ENCODE data around the gene SPOCK3.
"Not testable (repeated sequence)": the region's sequence is repeated elsewhere in the genome, so short reads cannot be mapped to it uniquely, and the experiment has no call there.

Gene SPOCK3

GRCh38 chr4:166839615-166840251 lies 394.6 kb downstream of the SPOCK3 start:
- FAIRE-seq (peak; percentile 58), DNase-seq (ENCODE audit: extremely low spot score, insufficient read length, low read depth) (peak; percentile 4)

DNA sequence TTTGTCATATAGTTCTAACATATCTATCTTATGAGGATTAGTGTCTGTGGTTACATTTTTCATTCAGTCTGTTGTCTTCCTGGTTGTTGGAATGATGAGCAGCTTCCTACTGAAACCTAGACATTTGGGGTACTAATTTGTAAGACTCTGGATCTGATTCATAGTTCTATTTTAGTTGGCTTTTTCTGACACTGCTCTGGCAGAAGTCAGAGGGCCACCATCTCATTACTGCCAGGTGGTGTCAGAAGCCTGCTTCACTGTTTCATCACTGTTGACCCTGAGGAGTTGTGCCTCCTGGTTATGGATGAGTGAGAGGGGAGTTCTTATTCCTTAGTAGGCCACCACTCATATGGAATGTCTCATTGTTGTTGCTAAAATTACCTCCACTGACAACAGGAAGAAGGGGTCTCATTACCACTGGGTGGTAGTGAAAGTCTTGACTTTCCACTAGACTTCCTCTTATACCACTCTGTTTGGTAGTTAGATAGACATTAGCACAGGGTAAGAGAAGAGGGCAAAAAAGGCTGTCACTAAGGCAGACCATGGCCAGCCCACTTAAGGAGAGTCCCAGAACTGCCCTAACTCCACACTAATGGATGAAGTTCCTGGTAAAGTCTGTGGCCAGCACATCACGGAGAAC lies 395.2 kb downstream of the SPOCK3 start:
- DNase-seq (ENCODE audit: extremely low spot score, insufficient read length, low read depth) = no peak
- peak; percentile 65 for FAIRE-seq

DNA sequence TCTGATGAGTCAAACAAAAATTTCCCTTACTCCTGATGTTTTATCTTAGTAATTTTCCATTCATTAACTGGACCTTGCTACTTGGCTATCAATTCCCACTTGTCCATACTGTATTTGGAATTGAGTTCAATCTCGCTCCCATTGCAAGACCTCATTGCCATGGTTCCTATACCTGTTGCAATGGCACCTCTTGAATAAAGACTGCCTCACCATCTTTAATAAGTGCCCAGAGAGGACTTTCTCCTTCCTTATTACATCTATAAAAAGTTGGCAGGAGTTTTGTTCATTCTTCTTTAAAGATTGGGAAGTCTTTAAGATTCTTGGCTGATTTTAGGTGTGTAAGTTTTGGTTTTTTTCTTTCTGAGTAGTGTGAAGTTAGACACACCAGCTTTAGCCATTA lies 397.4 kb downstream of the SPOCK3 start:
- FAIRE-seq = no peak
- DNase-seq (ENCODE audit: extremely low spot score, insufficient read length, low read depth) = no peak

- DNase-seq (ENCODE audit: extremely low spot score, insufficient read length, low read depth) (no peak), FAIRE-seq (no peak)
Measured at GRCh38 chr4:166827629-166828028, 406.7 kb downstream of the SPOCK3 start.

GRCh38 chr4:166827167-166827566 lies 407.1 kb downstream of the SPOCK3 start:
- no peak for DNase-seq (ENCODE audit: extremely low spot score, insufficient read length, low read depth)
- FAIRE-seq = no peak

GRCh38 chr4:166823848-166824247 lies 410.4 kb downstream of the SPOCK3 start:
- DNase-seq (ENCODE audit: extremely low spot score, insufficient read length, low read depth) = no peak
- no peak for FAIRE-seq

GRCh38 chr4:166823126-166823525 lies 411.2 kb downstream of the SPOCK3 start:
- DNase-seq (ENCODE audit: extremely low spot score, insufficient read length, low read depth) = no peak
- no peak for FAIRE-seq

DNA sequence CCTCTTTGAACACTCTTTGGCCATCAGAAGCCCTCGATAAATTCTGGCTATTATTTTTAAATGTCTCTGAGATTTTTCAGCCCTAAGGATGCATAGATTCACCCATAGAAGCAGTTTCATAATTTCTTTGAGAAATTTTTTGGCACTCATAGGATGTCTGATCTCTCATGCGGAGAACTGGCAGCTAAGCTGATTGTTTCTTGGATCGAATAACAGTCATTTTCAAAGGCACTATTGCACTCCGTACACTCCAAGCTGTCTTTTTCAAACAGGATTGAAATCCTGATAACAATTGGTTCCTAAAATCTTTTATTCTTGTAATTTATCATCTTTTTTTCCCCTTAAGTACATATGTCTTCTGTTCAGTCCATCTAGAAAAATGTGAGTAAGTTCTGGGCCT lies 411.9 kb downstream of the SPOCK3 start:
- DNase-seq (ENCODE audit: extremely low spot score, insufficient read length, low read depth) (no peak), FAIRE-seq (no peak)

DNA sequence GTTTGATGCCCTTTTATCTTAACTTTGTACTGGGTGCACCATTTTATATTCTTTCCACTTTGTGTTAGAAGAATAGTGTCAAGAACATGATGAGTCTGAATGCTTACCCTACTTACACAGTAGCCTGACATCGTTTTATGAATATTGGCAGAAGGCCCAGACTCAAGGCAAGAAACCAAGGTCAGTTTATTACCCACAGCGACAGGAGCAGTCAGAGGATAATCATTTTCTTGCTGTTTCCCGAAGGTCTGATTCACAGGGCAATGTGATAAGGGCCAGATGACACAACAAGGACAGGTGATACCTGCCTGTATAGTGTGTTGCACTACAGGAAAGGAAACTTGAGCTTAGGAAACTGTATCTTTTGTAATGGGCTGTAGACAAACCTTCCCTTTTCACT lies 417.4 kb downstream of the SPOCK3 start:
- FAIRE-seq (no peak), DNase-seq (ENCODE audit: extremely low spot score, insufficient read length, low read depth) (no peak)

- DNase-seq (ENCODE audit: extremely low spot score, insufficient read length, low read depth) (no peak), FAIRE-seq (no peak)
Measured at GRCh38 chr4:166808380-166808779, 425.9 kb downstream of the SPOCK3 start.

DNA sequence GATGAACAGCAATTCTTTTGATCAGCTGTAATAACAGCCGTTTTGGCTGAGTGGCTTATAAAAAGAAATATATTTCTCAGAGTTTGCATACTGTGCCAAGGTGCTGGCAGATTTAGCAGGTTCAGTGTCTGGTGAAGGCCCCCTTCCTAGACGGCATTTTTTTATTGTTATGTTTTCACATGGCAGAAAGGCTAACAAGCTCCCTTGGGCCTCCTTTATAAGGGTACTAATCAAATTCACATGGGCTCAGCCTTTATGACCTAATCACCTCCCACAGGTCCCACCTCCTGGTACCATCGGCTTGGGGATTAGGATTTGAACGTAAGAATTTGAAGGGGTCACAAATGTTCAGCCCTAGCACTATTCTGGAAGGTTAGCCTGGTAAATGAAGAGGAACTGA lies 431.9 kb downstream of the SPOCK3 start:
- no peak for DNase-seq (ENCODE audit: extremely low spot score, insufficient read length, low read depth)
- FAIRE-seq = no peak

DNA sequence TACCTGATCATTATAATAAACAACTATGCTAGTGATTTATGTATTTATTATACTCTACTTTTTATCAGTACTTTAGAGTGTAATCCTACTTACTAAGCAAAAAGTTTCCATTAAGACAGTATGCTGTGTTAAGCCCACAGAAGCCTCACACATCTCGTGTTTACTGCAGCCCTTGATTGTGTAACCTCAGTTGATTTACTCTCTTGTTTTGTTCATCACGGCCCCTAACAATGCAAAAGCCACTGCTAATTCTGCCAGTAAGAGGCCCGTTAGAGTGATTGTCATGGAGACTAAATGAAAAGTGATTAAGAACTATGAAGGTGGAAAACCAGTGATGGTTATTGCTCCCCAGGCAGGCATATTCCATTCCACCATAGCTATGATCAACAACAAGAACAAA lies 436.2 kb downstream of the SPOCK3 start:
- FAIRE-seq = no peak
- DNase-seq (ENCODE audit: extremely low spot score, insufficient read length, low read depth) = no peak

GRCh38 chr4:166777760-166778159 lies 456.5 kb downstream of the SPOCK3 start:
- FAIRE-seq (no peak), DNase-seq (ENCODE audit: extremely low spot score, insufficient read length, low read depth) (no peak)

DNA sequence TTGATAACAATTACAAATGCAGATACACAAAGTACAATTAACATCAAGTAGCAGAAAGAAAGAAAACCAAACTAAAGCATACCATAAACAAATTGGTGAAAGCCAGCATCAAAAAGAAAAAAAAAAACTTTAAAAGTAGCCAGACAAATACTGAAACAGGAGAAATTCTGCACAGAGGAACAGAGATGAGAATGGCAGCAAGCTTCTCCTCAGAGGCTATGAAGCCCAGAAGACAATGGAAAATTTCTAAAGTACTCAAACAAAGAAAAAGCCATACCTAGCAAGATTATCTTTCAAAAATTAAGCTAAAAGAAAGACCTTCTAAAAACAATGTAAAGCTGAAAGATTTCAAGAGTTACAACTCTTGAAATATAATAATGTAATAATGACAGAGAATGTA lies 471.3 kb downstream of the SPOCK3 start:
- no peak for FAIRE-seq

GRCh38 chr4:166741742-166742141 lies 492.6 kb downstream of the SPOCK3 start:
- no peak for DNase-seq (ENCODE audit: extremely low spot score, insufficient read length, low read depth)
- FAIRE-seq = no peak

More for the DNA sequence above, 471.3 kb downstream of the SPOCK3 start:
- no peak for DNase-seq (ENCODE audit: extremely low spot score, insufficient read length, low read depth)

DNA sequence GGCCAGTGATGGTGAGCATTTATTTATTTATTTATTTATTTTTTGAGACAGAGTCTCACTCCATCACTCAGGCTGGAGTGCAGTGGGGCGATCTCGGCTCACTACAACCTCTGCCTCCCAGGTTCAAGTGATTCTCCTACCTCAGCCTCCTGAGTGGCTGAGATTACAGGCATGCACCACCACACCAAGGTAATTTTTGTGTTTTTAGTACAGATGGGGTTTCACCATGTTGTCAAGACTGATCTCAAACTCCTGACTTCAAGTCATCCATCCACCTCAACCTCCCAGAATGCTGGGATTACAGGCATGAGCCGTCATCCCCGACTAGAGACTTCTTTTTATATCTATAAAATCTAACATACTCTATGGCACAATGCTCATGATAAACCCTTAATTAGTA lies 495.1 kb downstream of the SPOCK3 start:
- DNase-seq (ENCODE audit: extremely low spot score, insufficient read length, low read depth); FAIRE-seq: not testable (repeated sequence)

GRCh38 chr4:166737430-166737829 lies 496.9 kb downstream of the SPOCK3 start:
- DNase-seq (ENCODE audit: extremely low spot score, insufficient read length, low read depth) (no peak), FAIRE-seq (no peak)

GRCh38 chr4:166735553-166735952 lies 498.7 kb downstream of the SPOCK3 start:
- FAIRE-seq = no peak

DNA sequence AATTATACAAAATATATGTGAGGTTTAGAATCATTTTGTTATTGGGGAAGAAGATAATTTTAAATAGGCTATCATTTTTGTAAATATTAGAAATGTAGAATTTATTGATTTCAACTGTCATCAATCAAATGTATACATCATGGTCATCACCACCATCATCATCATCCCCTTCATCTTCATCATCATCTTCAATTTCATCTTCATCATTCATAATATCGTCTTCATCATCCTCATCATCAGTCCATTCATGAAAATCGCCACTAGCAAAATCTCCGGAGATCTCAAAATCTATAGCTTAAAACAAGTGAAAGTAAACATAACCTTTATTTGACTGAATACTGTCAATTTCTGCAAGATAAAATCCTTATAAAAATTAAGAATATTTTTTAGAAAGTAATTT lies 499.5 kb downstream of the SPOCK3 start:
- FAIRE-seq (no peak), DNase-seq (ENCODE audit: extremely low spot score, insufficient read length, low read depth) (no peak)

More at GRCh38 chr4:166735553-166735952, 498.7 kb downstream of the SPOCK3 start:
- DNase-seq (ENCODE audit: extremely low spot score, insufficient read length, low read depth) = no peak

GRCh38 chr4:166733686-166734085 lies 500.6 kb downstream of the SPOCK3 start:
- FAIRE-seq (no peak), DNase-seq (ENCODE audit: extremely low spot score, insufficient read length, low read depth) (no peak)

DNA sequence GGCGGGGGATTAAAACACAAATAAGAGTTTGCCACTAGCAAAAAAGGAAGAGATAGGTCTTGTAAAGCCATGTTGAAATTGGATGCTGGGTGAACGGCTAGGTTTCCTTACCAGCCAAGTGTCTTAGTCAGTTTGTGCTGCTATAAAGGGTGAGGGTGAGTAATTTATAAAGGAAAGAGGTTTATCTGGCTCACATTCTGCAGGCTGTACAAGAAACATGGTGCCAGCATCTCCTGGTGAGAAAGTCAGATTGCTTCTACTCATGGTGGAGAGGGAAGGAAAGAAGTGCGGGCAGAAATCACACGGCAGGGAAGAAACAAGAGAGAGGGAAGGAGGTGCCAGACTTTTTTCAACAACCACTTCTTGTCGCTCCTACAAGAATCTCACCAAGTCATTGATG lies 507.5 kb downstream of the SPOCK3 start:
- FAIRE-seq (no peak), DNase-seq (ENCODE audit: extremely low spot score, insufficient read length, low read depth) (no peak)

DNA sequence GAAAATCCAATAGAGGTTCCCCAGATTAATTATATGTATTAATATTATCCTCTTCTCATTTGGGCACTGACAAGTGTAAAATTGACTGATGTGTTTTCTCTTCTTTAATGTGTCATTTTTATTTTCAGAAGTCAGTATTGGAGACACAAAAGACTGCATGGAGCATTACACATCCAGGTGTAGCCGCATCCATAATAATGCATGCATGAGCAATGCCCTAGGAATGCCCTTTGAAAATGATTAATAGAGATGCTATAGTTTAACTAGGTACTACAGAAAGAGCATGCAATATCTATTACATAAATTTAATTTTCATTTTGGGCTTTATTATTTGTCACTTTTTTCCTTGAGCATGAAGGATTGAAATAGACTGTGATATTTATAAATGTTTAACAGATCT lies 509.9 kb downstream of the SPOCK3 start:
- FAIRE-seq (no peak), DNase-seq (ENCODE audit: extremely low spot score, insufficient read length, low read depth) (no peak)

All from GM18507 (cell line).